SK-N-MC (cell line): ENCODE measurements around the gene SVOPL.

ENCODE experiments used
- DNase-seq: peaks from one replicate; pipeline ENCODE4 v3.0.0-alpha.2; 2011; ENCODE audit warnings: low read depth, low spot score
- H3K27ac ChIP-seq: fragments of 200-600 bp; sonication (generic); 2 replicates; pipeline ENCODE4 v1.5.1; 2016; ENCODE audit warnings: mixed run types
- H3K36me3 ChIP-seq: fragments of 200-600 bp; sonication (generic); 2 replicates; pipeline ENCODE4 v1.6.1; 2017; ENCODE audit warnings: antibody characterized with exemption, low read length, mixed read lengths; ENCODE audit not compliant: insufficient read depth
- H3K4me3 ChIP-seq: fragments of 200-600 bp; sonication (generic); 2 replicates; pipeline ENCODE4 v1.5.1; 2016
- H3K9ac ChIP-seq: fragments of 200-600 bp; sonication (generic); 2 replicates; pipeline ENCODE4 v1.8.0; 2017; ENCODE audit warnings: mixed run types, mixed read lengths; ENCODE audit not compliant: insufficient read length
- H3K9me3 ChIP-seq: fragments of 200-600 bp; sonication (generic); 2 replicates; pipeline ENCODE4 v1.6.1; 2017; ENCODE audit warnings: low read depth, mild to moderate bottlenecking, antibody characterized with exemption, low read length, moderate library complexity, mixed read lengths
- EZH2 ChIP-seq: fragments of 200-600 bp; sonication (generic); IDR thresholded peaks from one replicate; pipeline ENCODE4 v1.6.1; 2017; ENCODE audit warnings: antibody characterized with exemption
- FOXP2 ChIP-seq: optimal IDR thresholded peaks from 2 replicates; pipeline ENCODE3; 2011; ENCODE audit warnings: mild to moderate bottlenecking, moderate library complexity; ENCODE audit not compliant: insufficient read depth; ENCODE audit errors: extremely low read length, control extremely low read depth
- POLR2AphosphoS5 ChIP-seq: IDR thresholded peaks from 2 replicates; pipeline ENCODE4 v1.6.1; 2012; ENCODE audit warnings: mild to moderate bottlenecking, low read depth, low read length, borderline replicate concordance

The SVOPL gene

GRCh38 chr7:138630059-138630610 lies 71.0 kb downstream of the SVOPL start:
- no peak overlapping the region for H3K9ac ChIP-seq
- H3K4me3 ChIP-seq: no peak overlapping the region
- DNase-seq: no peak
- no peaks in the 10 kb centered on the region for H3K36me3 ChIP-seq
- no peak overlapping the region for H3K27ac ChIP-seq
- no peak for TF ChIP-seq POLR2AphosphoS5
- no peaks in the 10 kb centered on the region for H3K9me3 ChIP-seq

GRCh38 chr7:138627361-138627760 lies 73.8 kb downstream of the SVOPL start:
- no peak overlapping the region for H3K4me3 ChIP-seq
- H3K9me3 ChIP-seq: no peaks in the 10 kb centered on the region
- H3K27ac ChIP-seq: no peak overlapping the region
- no peak overlapping the region for H3K9ac ChIP-seq
- DNase-seq: no peak
- no peaks in the 10 kb centered on the region for H3K36me3 ChIP-seq
- no peak for TF ChIP-seq FOXP2
- TF ChIP-seq EZH2: no peak
- TF ChIP-seq POLR2AphosphoS5: no peak

- Histone ChIP-seq H3K36me3 (no peaks in the 10 kb centered on the region), H3K9ac (no peak overlapping the region), H3K27ac (no peak overlapping the region), H3K9me3 (no peaks in the 10 kb centered on the region), H3K4me3 (no peak overlapping the region)
- no peak for DNase-seq
- TF ChIP-seq EZH2: no peak
- no peak for TF ChIP-seq FOXP2
- no peak for TF ChIP-seq POLR2AphosphoS5
These were observed 74.3 kb downstream of the SVOPL start for GRCh38 chr7:138626846-138627245.

- DNase-seq: no peak
- Histone ChIP-seq H3K9ac (no peak overlapping the region), H3K36me3 (no peaks in the 10 kb centered on the region), H3K4me3 (no peak overlapping the region), H3K9me3 (no peaks in the 10 kb centered on the region), H3K27ac (no peak overlapping the region)
- TF ChIP-seq FOXP2: no peak
- TF ChIP-seq POLR2AphosphoS5: no peak
These were observed 75.3 kb downstream of the SVOPL start for GRCh38 chr7:138625849-138626230.

- Histone ChIP-seq H3K36me3 (no peaks in the 10 kb centered on the region), H3K27ac (no peak overlapping the region), H3K9me3 (no peaks in the 10 kb centered on the region), H3K4me3 (no peak overlapping the region), H3K9ac (no peak overlapping the region)
- TF ChIP-seq POLR2AphosphoS5: no peak
- TF ChIP-seq FOXP2: no peak
- TF ChIP-seq EZH2: no peak
- no peak for DNase-seq
These were observed 75.9 kb downstream of the SVOPL start for GRCh38 chr7:138625084-138625848.

- Histone ChIP-seq H3K36me3 (no peaks in the 10 kb centered on the region), H3K9ac (no peak overlapping the region), H3K27ac (no peak overlapping the region), H3K4me3 (no peak overlapping the region), H3K9me3 (no peaks in the 10 kb centered on the region)
- DNase-seq: no peak
- TF ChIP-seq POLR2AphosphoS5: no peak
- no peak for TF ChIP-seq FOXP2
- no peak for TF ChIP-seq EZH2
These were observed 78.3 kb downstream of the SVOPL start for GRCh38 chr7:138622841-138623240.

GRCh38 chr7:138618933-138619332 lies 82.2 kb downstream of the SVOPL start:
- H3K9ac ChIP-seq: no peak overlapping the region
- H3K36me3 ChIP-seq: no peaks in the 10 kb centered on the region
- H3K4me3 ChIP-seq: no peak overlapping the region
- TF ChIP-seq FOXP2: no peak
- TF ChIP-seq POLR2AphosphoS5: no peak
- TF ChIP-seq EZH2: no peak
- H3K9me3 ChIP-seq: no peaks in the 10 kb centered on the region
- no peak for DNase-seq
- no peak overlapping the region for H3K27ac ChIP-seq

- Histone ChIP-seq H3K4me3 (no peak overlapping the region), H3K27ac (no peak overlapping the region), H3K9me3 (no peaks in the 10 kb centered on the region), H3K9ac (no peak overlapping the region), H3K36me3 (no peaks in the 10 kb centered on the region)
- DNase-seq: no peak
- TF ChIP-seq EZH2 (no peak), POLR2AphosphoS5 (no peak), FOXP2 (no peak)
These were observed 82.7 kb downstream of the SVOPL start for GRCh38 chr7:138618506-138618905.

- H3K27ac ChIP-seq: no peak overlapping the region
These were observed 85.1 kb downstream of the SVOPL start for GRCh38 chr7:138616085-138616484.

More at GRCh38 chr7:138616085-138616484, 85.1 kb downstream of the SVOPL start:
- no peak for DNase-seq
- no peaks in the 10 kb centered on the region for H3K36me3 ChIP-seq
- no peaks in the 10 kb centered on the region for H3K9me3 ChIP-seq
- TF ChIP-seq FOXP2 (no peak), EZH2 (no peak), POLR2AphosphoS5 (no peak)
- H3K9ac ChIP-seq: no peak overlapping the region
- H3K4me3 ChIP-seq: no peak overlapping the region
